Testis (tissue), 2 donors: Measurements from ENCODE around the gene PRPF38B.

Experiments used
- CTCF ChIP-seq, 3 experiments: fragments of 450-650 bp in 2 of 3; fragments of 200-600 bp in 1 of 3; sonication (generic) in 1 of 3; IDR thresholded peaks; one replicate each; pipeline ENCODE4 v1.5.1; 2016 to 2019; ENCODE audit warnings: antibody characterized with exemption in 3 of 3, mild to moderate bottlenecking in 2 of 3, moderate library complexity in 1 of 3
- POLR2A ChIP-seq: fragments of 450-650 bp; IDR thresholded peaks from one replicate; pipeline ENCODE4 v1.6.1; 2017; ENCODE audit warnings: antibody characterized with exemption, mild to moderate bottlenecking, moderate library complexity

- no peak for TF ChIP-seq CTCF (IDR thresholded peaks at IDR 0.05)
- TF ChIP-seq POLR2A, result no peak
Observed at GRCh38 chr1:108699375-108700332, 7.5 kb downstream of the PRPF38B start.
